ENCODE results near the gene TTC3. TPM values are rescaled to one million over a fixed set of nuclear protein-coding genes. Genes with fewer than 3 reads are reported as not detected.
A peak's percentile ranks its signal among the peaks of the same experiment; 100 is the strongest.
"Not testable (repeated sequence)": the region's sequence is repeated elsewhere in the genome, so short reads cannot be mapped to it uniquely, and the experiment has no call there.

The TTC3 gene
- polyA plus RNA-seq, 3 donors: 160 to 192 (median 180) TPM

- DNase-seq (ENCODE audit: extremely low read depth in 1 of 11, low read depth in 9 of 11, low spot score in 4 of 11): no peak
Observed at GRCh38 chr21:37128076-37128475, 55.0 kb downstream of the TTC3 start.

GRCh38 chr21:37130971-37131370, 57.9 kb downstream of the TTC3 start:
- DNase-seq (ENCODE audit: extremely low read depth in 1 of 11, low read depth in 9 of 11, low spot score in 4 of 11): no peak

GRCh38 chr21:37136261-37136660, 63.2 kb downstream of the TTC3 start:
- no peak for DNase-seq (ENCODE audit: extremely low read depth in 1 of 11, low read depth in 9 of 11, low spot score in 4 of 11)

GRCh38 chr21:37136744-37137143, 63.7 kb downstream of the TTC3 start:
- DNase-seq (ENCODE audit: extremely low read depth in 1 of 11, low read depth in 9 of 11, low spot score in 4 of 11): no peak

- DNase-seq (ENCODE audit: extremely low read depth in 1 of 11, low read depth in 9 of 11, low spot score in 4 of 11): no peak
Observed at GRCh38 chr21:37139154-37139553, 66.1 kb downstream of the TTC3 start.

GRCh38 chr21:37139902-37140301, 66.8 kb downstream of the TTC3 start:
- DNase-seq (ENCODE audit: extremely low read depth in 1 of 11, low read depth in 9 of 11, low spot score in 4 of 11): no peak

GRCh38 chr21:37143392-37143791, 70.3 kb downstream of the TTC3 start:
- DNase-seq (ENCODE audit: extremely low read depth in 1 of 11, low read depth in 9 of 11, low spot score in 4 of 11): not testable (repeated sequence)

GRCh38 chr21:37145635-37146111, 72.6 kb downstream of the TTC3 start:
- no peak for DNase-seq (ENCODE audit: extremely low read depth in 1 of 11, low read depth in 9 of 11, low spot score in 4 of 11)

GRCh38 chr21:37146320-37147235, 73.5 kb downstream of the TTC3 start:
- no peak for DNase-seq (ENCODE audit: extremely low read depth in 1 of 11, low read depth in 9 of 11, low spot score in 4 of 11)

GRCh38 chr21:37149411-37149810, 76.4 kb downstream of the TTC3 start:
- no peak for DNase-seq (ENCODE audit: extremely low read depth in 1 of 11, low read depth in 9 of 11, low spot score in 4 of 11)

GRCh38 chr21:37153196-37153934, 80.3 kb downstream of the TTC3 start:
- DNase-seq (ENCODE audit: extremely low read depth in 1 of 11, low read depth in 9 of 11, low spot score in 4 of 11): peak in 5 of 11 donors; percentile 46 to 76 (median 66)

- DNase-seq (ENCODE audit: extremely low read depth in 1 of 11, low read depth in 9 of 11, low spot score in 4 of 11): no peak
Observed at GRCh38 chr21:37153935-37154350, 80.9 kb downstream of the TTC3 start.

GRCh38 chr21:37155186-37155585, 82.1 kb downstream of the TTC3 start:
- DNase-seq (ENCODE audit: extremely low read depth in 1 of 11, low read depth in 9 of 11, low spot score in 4 of 11): peak in 1 of 11 donors; percentile 22

- DNase-seq (ENCODE audit: extremely low read depth in 1 of 11, low read depth in 9 of 11, low spot score in 4 of 11): no peak
Observed at GRCh38 chr21:37157938-37158337, 84.9 kb downstream of the TTC3 start.

GRCh38 chr21:37159053-37159776, 86.2 kb downstream of the TTC3 start:
- no peak for DNase-seq (ENCODE audit: extremely low read depth in 1 of 11, low read depth in 9 of 11, low spot score in 4 of 11)

- no peak for DNase-seq (ENCODE audit: extremely low read depth in 1 of 11, low read depth in 9 of 11, low spot score in 4 of 11)
Observed at GRCh38 chr21:37159949-37160348, 86.9 kb downstream of the TTC3 start.

- DNase-seq (ENCODE audit: extremely low read depth in 1 of 11, low read depth in 9 of 11, low spot score in 4 of 11): no peak
Observed at GRCh38 chr21:37164742-37165141, 91.7 kb downstream of the TTC3 start.

GRCh38 chr21:37165586-37165985, 92.5 kb downstream of the TTC3 start:
- DNase-seq (ENCODE audit: extremely low read depth in 1 of 11, low read depth in 9 of 11, low spot score in 4 of 11): no peak

- DNase-seq (ENCODE audit: extremely low read depth in 1 of 11, low read depth in 9 of 11, low spot score in 4 of 11): no peak
Observed at GRCh38 chr21:37166733-37167132, 93.7 kb downstream of the TTC3 start.

Measured in renal cortex interstitium (tissue), 11 donors.